T-helper 2 cell treated with Interferon-gamma antibody and Interleukin-4, amounts not matched to agents 100 ng/mL and 5 ng/mL, for 36 hours (primary cell): ENCODE results near the gene DOCK1. TPM values are rescaled to one million over a fixed set of nuclear protein-coding genes. Genes with fewer than 3 reads are reported as not detected.

ENCODE experiments used
- total RNA-seq: library from RNA; stranded (reverse); gene quantifications from 2 replicates; pipeline ENCODE4 v1.2.3, GENCODE V29; 2022

Gene DOCK1
- total RNA-seq, 1 donor from 2014 or later = 0.41 TPM

Other genes with a start within 250 kb of the DOCK1 start
- gene C10orf90, start 234.7 kb upstream of the DOCK1 start, total RNA-seq = not detected in 2 replicates